GM18508 (cell line): ENCODE results near the gene TYMP.

Experiments
- ATAC-seq: cut with Tn5 transposase; IDR thresholded peaks from one replicate; pipeline ENCODE4 v1.9.1; 2021; ENCODE audit warnings: moderate number of reproducible peaks; ENCODE audit not compliant: insufficient read depth, unreplicated experiment

TYMP gene

DNA sequence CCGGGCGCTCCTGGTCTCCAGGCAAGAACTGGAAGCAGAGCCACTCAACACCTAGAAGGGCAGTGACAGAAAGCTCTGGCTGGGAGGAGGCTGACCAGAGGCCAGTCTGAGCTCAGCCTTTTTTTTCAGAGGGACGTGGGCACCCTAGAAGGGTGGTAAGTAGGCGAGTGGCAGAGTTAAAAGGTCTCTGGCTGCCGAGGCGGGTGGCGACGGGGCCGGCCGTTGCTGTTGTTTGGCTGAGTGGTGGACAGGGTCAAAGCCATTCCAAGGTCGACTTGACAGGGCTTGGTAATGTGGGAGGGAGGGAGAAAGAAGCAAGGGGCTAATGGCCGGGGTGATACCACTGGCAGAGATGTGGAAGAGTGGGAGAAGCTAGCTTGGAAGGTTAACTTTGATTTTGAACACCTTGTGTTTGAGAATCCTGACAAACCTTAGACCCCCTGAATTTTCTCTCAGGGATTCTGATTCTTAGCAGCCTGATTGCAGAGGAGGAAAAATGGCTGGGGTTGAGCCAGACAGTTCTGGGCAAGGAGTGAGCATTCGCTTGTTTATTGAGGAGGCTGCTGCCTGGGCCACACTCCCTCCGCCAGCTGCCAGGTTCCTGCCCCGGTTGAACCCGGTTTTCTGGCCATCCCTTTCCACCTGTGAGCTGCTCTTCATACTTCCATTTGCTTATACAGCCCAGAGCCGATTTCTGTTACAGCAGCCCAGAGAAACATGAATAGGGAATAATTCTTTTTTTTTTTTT, 33.8 kb upstream of the TYMP start:
- no peak for ATAC-seq

DNA sequence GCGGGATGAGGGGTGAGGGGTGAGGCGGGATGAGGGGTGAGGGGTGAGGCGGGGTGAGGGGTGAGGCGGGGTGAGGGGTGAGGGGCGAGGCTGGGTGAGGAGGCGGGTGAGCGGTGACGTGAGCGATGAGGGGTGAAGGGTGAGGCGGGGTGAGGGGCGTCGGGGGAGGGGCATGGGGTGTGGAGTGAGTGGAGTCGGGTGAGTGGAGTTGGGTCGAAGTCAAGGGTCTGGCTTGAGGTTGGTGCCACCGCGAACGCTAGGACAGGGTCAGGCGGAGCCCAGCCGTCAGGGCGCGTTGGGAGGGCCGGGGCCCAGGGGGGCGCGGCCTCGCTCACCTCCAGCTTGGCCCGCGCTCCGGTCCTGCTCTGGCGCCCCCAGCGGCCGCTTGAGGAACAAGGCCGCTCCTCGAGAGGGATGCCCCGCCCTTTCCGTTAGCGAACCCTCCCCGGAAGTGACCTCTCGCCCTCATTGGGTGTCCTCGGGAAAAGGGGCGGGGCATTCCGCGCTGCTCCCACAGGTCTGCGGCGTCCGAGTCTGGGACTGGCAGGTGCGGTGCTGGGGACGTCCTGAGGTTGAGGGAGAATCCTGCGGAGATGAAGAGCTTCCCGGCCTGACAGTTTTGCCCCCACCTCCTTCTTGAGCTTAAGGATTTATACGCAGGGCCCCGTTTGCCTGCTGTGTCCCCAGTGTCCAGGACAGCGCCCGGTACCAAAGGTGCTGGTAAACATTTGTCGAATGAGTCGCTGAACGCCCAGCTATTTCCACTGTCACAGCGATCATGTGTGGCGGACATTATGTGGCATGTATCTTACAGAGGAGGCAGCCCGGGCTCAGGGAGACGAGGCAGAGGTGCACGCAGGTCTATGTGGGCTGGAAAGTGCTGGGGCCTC, 33.0 kb upstream of the TYMP start, which contains the start of gene SYCE3:
SYCE3 (minus strand) TSS at position 397 of the 890 bp plus-strand sequence. CDS start 6,514 bp downstream, outside the sequence.
- peak; percentile 58 for ATAC-seq

DNA sequence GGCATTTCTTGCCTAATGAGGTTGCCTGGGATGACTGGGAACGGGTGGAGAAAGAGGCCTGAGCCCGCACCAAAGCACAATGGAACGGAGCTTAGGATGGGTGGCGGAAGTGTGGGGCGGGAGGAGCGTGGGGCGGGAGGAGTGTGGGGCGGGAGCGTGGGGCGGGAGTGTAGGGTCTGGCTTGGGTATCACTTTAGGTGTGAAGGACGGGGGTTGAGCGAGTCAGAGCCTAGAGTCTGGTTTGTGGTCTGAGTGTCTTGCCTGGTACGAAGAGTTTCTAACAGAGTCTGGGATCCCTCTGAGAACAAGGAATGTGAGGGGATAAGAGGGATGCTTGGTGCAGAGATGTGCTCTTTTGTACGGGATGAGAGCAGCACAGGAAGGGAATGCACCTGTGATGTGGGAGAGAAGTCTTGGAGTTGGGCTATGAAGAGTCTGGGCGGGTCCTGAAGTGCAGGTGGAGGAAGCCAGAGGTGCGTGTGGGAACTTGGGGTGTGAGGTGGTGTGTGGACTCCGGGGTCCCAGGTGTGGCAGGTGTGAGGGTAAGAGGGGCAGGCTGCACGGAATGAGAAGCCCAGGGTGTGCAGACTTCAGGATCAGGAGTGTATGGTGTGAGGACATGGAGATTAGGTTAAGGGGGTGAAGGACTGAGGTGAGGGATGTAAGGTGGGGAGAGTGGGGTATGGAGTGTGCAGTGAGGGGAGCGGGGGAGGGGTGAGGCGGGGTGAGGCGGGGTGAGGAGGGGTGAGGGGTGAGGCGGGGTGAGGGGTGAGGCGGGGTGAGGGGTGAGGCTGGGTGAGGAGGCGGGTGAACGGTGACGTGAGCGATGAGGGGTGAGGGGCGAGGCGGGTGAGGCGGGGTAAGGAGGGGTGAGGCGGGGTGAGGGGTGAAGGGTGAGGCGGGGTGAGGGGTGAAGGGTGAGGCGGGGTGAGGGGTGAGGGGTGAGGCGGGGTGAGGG, 31.9 kb upstream of the TYMP start:
- ATAC-seq = no peak

DNA sequence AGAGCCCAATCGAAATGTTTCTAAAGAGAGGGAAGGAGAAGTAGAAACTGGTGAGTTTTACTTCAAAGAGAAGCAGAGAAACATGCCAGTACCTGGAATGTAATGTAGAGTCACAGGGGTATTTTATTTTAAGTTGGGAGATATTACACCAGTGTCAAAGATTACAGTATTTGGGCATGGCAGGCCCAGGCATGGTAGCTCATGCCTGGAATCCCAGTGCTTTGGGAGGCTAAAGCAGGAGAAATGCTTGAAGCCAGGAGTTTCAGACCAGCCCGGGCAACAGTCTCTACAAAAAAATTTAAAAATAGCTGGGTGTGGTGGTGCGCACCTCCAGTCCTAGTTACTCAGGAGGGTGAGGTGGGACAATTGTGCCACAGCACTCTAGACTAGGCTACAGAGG, 30.2 kb upstream of the TYMP start:
- no peak for ATAC-seq

DNA sequence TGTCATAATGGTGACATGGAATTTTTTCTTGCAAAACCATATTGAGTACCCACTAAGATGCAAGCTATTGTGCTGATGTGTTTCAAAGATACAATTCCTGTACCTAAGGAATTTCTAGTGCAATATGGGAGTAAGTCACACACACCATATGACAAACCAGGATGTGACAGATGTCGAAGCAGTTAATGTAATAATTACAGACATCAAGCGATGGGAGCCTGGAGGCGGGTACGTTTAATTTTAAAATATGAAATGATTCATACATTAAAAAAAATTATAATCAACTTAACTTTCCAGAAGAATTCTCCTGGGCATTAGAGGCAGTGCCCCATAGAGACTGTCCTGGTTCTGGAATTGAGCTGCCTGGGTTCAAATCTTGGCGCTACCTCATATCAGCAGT, 26.9 kb upstream of the TYMP start:
- no peak for ATAC-seq

DNA sequence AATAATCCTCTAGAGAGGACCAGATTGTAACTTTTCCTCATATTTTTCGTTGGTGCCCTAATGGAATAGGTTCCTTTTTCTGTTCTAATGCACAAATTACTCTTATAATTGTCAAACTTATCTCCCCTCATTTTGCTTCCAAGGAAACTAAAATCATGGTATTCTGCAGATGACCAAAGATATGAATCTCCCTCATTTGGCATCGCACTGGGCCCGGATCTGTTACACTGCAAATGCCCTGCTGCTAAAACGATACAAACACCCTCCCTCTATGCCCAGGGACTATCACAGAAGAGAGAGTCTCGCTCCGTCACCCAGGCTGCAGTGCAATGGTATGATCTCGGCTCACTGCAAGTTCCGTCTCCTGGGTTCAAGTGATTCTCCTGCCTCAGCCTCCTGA, 23.5 kb upstream of the TYMP start:
- no peak for ATAC-seq

DNA sequence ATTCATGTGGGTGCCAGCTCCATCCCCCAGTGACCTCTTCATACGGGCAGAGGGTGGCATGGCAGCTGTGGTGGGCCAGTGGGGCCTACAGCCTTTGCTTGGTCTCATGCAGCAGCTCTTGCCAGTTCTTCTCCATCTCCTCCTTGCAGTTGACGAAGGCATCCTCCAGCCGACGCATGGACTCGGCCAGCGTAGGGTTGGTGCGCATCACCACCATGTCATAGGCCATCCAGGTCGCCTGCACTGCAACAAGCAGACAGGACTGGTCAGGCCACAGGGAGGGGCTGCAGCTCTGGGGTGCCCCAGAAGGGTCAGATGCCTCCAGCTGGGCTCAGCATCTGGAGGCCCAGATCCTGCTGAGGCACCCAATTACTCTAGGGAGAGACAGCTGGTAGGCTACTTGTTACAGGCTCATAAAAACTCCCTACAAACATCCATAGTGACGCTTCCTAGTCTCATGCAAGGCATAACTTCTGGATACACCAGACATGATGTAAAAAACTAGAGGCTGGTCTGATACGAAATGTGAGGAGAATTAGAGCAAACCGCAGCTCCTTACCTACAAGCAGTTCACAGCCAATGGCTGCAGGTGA, 21.4 kb upstream of the TYMP start:
- ATAC-seq = no peak

DNA sequence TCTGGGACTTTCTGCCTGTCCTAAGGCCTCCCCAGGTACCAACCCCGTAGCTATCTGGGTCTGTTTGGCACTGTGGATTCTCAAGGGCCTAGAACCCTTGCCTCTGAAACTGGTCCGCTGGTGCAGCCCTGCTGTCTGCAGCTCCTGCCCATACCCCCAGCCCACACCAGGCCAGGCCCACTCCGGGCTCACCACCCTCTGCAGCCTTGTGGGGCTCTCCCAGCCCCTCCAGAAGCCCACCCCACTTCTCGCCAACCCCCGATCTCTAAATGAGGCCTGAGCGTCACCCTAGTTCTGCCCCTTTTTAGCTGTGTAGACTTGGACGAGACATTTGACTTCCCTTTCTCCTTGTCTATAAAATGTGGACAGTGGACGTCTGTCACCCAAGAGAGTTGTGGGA, 20.6 kb upstream of the TYMP start:
- ATAC-seq = no peak

DNA sequence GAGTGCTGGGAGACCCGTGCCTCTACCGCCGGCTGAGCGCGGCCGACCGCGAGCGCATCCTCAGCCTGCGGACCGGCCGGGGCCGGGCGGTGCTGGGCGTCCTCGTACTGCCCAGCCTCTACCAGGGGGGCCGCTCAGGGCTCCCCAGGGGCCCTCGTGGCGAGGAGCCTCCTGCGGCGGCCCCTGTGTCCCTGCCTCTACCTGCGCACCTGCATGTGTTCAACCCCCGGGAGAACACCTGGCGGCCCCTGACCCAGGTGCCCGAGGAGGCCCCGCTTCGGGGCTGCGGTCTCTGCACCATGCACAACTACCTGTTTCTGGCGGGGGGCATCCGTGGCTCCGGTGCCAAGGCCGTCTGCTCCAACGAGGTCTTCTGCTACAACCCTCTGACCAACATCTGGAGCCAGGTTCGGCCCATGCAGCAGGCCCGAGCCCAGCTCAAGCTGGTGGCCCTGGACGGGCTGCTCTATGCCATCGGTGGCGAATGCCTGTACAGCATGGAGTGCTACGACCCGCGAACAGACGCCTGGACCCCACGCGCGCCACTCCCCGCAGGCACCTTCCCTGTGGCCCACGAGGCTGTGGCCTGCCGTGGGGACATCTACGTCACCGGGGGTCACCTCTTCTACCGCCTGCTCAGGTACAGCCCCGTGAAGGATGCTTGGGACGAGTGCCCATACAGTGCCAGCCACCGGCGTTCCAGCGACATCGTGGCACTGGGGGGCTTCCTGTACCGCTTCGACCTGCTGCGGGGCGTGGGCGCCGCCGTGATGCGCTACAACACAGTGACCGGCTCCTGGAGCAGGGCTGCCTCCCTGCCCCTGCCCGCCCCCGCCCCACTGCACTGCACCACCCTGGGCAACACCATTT, 19.3 kb upstream of the TYMP start:
- no peak for ATAC-seq

DNA sequence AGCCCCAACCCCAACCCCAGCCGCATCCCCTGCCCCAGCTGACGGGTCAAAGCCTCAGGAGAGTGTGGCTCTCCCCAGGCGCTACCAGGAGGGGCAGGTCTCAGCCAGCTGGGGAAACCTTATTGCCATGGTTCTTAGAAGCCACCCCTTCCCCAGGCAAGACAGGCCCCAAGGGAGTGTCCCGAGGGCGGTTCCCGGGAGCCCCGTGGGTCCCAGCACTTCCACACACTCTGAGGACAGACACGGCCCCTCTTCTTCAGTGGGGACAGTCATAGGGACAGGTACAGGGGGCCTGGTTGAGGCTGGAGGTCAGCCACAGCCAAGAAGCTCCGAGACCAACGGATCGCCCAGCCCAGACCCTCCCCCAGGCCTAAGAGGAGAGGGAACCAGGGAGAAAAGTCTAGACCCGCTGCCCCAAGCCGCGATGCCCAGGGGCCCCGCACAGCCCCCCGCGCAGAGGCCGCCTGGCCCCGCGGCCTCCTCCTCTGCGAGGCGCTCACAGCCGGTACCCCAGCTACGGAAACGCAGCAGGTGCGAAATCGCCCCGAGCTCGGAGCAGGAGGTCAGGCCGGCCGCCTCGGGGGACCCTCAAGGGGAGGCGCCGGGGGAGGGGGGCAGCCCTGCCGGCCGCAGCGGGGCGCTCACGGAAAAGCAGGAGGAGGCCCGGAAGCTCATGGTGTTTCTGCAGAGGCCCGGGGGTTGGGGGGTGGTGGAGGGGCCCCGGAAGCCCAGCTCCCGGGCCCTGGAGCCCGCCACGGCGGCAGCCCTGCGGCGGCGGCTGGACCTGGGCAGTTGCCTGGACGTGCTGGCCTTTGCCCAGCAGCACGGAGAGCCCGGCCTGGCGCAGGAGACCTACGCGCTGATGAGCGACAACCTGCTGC, 18.5 kb upstream of the TYMP start:
- ATAC-seq = no peak

DNA sequence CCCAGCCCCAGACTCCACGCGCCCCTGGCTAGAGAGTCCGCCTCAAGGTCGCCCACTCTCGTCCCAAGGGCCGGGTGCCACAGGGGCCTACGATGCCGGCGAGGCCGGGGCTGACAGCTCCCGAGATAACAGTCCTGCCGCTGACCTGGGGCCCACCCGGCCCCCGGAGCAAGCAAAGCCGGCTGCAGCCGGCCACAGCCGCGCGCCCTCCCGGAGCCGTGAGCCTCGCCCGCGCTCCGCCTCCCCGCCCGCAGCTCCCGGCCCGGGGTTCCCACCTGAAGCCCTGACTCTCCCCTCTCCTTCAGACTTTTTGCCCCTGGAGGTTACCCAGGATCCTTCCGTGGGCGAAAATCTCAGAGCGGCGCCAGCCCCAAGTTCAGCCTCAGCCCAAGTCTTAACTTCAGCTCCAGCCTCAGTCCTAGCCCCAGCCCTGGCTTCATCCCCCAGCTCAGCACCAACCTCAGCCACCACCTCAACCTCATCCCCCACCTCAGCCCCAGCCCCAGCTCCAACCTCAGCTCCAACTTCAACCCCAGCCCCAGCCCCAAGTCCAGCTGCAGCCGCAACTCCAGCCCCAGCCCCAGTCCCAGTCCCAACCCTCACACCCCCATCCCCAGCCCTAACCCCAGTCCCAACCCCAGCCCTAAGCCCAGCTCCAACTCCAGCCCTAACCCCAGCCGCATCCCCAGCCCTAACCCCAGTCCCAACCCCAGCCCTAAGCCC, 17.6 kb upstream of the TYMP start:
- no peak for ATAC-seq

DNA sequence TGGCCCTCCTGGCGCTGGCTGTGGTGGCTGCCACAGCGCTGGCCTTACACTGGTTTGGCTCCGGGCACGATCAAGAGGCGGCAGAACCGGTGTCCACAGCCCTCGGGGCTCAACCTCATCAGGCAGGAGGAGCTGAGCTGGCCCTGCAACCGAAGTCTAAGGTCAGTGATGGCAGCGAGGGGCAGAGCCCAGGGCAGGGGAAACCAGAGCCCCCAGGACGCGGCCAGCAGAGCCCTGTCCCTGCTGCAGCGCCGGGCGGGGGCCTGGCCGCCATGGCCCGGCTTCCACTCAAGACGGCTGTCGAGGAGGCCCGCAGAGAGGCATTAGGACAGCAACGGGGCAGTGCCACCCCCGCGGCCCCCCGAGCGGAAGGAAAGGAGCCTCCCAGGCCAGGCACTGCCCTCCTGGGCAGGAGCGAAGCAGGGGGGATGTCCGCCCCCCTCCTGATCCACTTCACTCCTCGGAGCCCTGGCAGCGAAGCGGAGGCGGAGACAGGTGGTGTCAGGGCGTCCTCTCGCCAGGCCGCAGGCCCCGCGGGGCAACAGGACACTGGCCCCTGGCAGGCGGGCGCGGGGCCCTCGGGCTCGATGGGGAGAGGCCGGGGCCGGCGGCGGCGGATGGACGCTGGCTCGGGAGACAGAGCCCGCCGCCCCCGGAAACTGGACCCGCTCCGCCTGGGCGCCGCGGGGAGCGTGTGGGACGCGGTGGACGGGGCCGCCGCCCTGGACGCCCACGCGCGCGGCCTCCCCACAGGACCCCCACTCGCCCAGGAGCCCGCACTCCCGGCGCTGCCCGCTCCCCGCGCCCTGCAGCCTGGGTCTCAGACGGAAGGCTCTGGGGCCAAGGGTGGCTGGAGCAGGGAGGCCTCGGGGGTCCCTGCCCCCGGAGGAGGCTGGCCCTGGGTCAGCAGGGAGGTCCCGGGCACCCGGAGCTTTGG, 16.8 kb upstream of the TYMP start:
- ATAC-seq = no peak

DNA sequence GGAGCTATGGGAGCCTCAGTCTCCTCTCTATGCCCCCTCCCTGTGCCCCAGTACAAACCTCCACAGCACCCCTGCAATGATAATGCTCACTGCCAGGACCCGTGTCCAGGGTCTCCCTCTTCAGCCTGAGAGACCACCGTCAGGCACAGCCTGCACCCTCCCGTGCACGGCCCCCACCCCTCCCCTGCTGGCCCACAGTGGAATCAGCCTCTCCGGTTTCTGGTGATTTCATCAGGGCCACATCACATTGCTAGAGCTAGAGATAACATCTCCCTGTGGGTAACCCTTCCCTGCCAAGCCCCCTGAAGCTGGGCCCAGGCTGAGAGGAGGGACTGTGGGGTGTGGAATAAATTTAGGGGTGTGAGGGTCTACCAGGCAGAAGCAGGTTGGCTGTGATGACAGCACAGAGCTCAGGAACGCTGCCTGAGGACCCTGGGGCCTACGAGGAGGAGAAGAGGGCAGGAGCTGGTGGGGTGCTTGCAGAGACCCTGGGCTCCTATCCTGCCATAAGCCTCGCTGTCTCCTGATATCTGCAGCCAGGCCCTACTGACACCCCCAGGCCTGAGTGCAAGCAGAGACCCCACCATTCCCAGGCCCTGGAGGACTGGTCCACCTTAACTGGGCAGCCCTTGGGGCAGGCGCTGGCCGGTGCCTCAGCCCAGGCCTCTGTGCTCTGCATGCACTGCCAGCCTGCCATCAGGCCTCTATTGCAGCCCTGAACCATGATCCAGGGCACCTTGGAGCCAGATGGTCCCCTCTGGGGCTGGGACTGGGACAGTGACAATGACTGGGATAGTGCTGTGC, 15.9 kb upstream of the TYMP start, which contains the start of gene KLHDC7B:
KLHDC7B (plus strand) TSS at position 378 of the 804 bp plus-strand sequence; CDS start at position 723, 345 bp downstream.
- no peak for ATAC-seq

DNA sequence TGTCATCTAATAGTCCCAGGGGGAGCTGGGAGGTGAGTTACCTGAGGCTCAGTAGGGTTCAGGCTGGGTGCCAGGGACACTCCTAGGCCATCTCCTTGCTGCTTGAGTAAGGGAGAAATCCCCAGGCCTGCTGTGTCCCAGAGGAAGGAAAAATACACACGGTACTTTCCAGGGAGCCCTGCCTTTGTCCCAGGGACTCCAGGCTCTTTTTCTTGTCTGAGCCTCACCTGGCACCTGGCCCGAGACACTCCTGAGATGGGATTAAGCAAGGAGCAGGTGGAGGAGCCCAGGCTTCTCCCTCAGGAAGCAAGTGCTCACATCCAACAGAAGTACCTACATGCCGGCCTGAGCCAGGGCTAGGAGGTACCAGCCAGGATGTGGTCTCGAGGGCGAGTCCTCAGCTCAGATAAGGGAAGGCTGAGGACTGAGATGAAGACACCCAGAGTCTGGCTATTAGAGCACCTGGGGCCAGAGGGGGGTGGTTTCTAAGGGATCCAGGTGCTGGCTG, 15.0 kb upstream of the TYMP start:
- no peak for ATAC-seq

DNA sequence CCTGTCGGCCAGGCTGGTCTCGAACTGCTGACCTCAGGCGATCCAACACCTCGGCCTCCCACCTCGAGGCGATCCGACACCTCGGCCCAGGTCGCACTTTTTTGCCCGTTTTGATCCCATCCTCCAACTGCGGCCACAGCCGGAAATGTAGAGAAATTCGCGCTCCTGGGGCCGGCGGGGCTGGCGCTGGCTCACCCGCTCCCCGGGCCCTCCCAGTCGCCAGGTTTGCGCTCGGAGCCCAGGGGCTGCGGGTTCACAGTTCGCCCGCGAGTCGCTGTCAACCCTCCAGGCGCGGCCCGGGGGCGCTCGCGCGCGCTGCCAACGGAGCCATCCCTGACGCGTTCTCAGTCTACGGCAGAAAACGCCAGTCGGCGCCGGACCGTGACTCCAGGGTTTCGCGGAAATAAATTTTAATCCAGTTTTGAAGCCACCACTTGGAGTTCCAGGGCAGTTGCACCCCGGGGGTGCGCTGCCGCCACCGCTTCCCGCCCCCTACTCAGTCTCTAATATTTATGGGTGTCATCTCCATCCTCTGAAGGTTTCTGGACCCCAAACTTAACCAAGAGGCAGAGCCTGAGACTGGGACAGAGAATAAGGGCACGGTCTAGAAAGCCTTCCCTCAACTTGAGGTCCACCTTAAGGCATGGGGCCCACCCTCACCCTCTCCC, 14.4 kb upstream of the TYMP start:
- ATAC-seq = no peak
